Uterus (tissue), 4 donors: ENCODE results near the gene LRRC57. TPM values are rescaled to one million over a fixed set of nuclear protein-coding genes. Genes with fewer than 3 reads are reported as not detected.

Experiments used
- DNase-seq, 2 donors: peaks; one replicate each; pipeline ENCODE4 v3.0.0-alpha.2; 2019 to 2020
- H3K27ac ChIP-seq, 2 donors: fragments of 200-600 bp; sonication (generic); 1 replicate in 1 of 2; 2 replicates in 1 of 2; pipeline ENCODE4 v1.5.1; 2016 to 2018
- H3K27me3 ChIP-seq, 2 donors: fragments of 200-600 bp; sonication (generic); one replicate each; pipeline ENCODE4 v1.5.1; 2018 to 2019; ENCODE audit warnings: control low read depth in 1 of 2
- H3K36me3 ChIP-seq, 2 donors: fragments of 200-600 bp; sonication (generic); one replicate each; pipeline ENCODE4 v1.5.1; 2019; ENCODE audit warnings: control low read depth in 1 of 2
- H3K4me1 ChIP-seq, 2 donors: fragments of 200-600 bp; sonication (generic); one replicate each; pipeline ENCODE4 v1.5.1; 2018 to 2019; ENCODE audit warnings: control low read depth in 1 of 2
- H3K4me3 ChIP-seq, 2 donors: fragments of 200-600 bp; sonication (generic); 1 replicate in 1 of 2; 2 replicates in 1 of 2; pipeline ENCODE4 v1.5.1; 2018 to 2019; ENCODE audit warnings: mild to moderate bottlenecking in 1 of 2
- H3K9me3 ChIP-seq, 2 donors: fragments of 200-600 bp; sonication (generic); one replicate each; pipeline ENCODE4 v1.5.1; 2019; ENCODE audit warnings: control low read depth in 1 of 2
- CTCF ChIP-seq, 4 experiments: fragments of 200-600 bp in 2 of 4; fragments of 450-650 bp in 2 of 4; sonication (generic) in 2 of 4; IDR thresholded peaks; one replicate each; pipeline ENCODE4 v1.5.1; 2016 to 2019; ENCODE audit warnings: antibody characterized with exemption in 4 of 4, mild to moderate bottlenecking in 2 of 4, moderate library complexity in 1 of 4
- POLR2A ChIP-seq, 2 donors: fragments of 450-650 bp; IDR thresholded peaks; one replicate each; pipeline ENCODE4 v1.6.1; 2016; ENCODE audit warnings: antibody characterized with exemption in 2 of 2, mild to moderate bottlenecking in 1 of 2, moderate library complexity in 1 of 2
- intact Hi-C: fragments of 100-400 bp; cut with DNase I; formaldehyde crosslinking; loops from one replicate; pipeline ENCODE4 v1.15.1; 2023; ENCODE audit warnings: low total_unique reads
- total RNA-seq, 4 donors: library from RNA; depleted of rRNA in 3 of 4; stranded (reverse); fragments of >200 nt in 3 of 4; gene quantifications; one replicate each; pipeline versions ENCODE4 v1.1.0 to v1.2.4, GENCODE V29; 2014 to 2023
- donor health status: DM: yes; HTN: yes; CAD: no.

The LRRC57 gene
- total RNA-seq, 4 donors from 2014 or later = 8.7 to 27.1 (median 21.9) TPM

DNA sequence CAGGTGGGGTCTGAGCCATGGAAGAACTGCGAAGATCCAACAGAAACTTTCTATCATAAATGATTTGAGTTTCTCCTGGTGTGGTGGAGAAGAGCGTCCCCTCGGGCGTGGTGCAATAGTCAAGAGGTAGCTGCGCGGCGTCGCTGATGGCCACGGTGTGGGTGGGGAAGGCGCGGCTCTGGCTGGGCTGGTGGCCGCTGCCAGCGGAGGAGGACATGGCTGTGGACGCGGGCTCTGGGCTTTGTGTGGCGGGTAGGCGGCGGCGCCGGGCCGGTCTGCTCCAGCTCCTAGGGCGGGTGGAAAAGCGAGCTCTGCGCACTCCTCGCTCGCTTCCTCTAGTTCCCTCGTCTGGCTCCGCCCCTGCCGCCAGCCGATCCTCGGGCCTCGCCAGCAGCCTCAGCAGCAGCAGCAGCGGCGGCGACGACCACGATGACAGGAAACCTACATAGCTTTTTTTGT is 32.7 kb upstream of the LRRC57 start:
- DNase-seq = peak; percentile 81 to 85
- intact Hi-C loops = no loop called here

GRCh38 chr15:42578984-42579537 is 30.5 kb upstream of the LRRC57 start:
- intact Hi-C loops = no loop called here
- Histone ChIP-seq H3K36me3 (no peaks in the 10 kb centered on the region), H3K4me1 (peaks cover 14 to 20% of the 10 kb centered on the region in 2 donors), H3K27me3 (no peaks in the 10 kb centered on the region), H3K27ac (no peak overlapping the region), H3K9me3 (no peaks in the 10 kb centered on the region), H3K4me3 (no peak overlapping the region)
- TF ChIP-seq POLR2A (IDR thresholded peaks at IDR 0.05) (no peak), CTCF (IDR thresholded peaks at IDR 0.05) (no peak)
- DNase-seq = no peak

More for the DNA sequence above, 32.7 kb upstream of the LRRC57 start:
- no peaks in the 10 kb centered on the region for H3K27me3 ChIP-seq
- no peaks in the 10 kb centered on the region for H3K36me3 ChIP-seq
- no peaks in the 10 kb centered on the region for H3K9me3 ChIP-seq
- peak in 1 of 4 experiments; percentile 4 for TF ChIP-seq CTCF (IDR thresholded peaks at IDR 0.05)
- peak; percentile 36 to 58 for TF ChIP-seq POLR2A (IDR thresholded peaks at IDR 0.05)
- H3K27ac ChIP-seq = peak overlapping the region; percentile 77 to 83
- peaks cover 14 to 29% of the 10 kb centered on the region in 2 donors for H3K4me1 ChIP-seq
- H3K4me3 ChIP-seq = peak overlapping the region; percentile 32 to 51

DNA sequence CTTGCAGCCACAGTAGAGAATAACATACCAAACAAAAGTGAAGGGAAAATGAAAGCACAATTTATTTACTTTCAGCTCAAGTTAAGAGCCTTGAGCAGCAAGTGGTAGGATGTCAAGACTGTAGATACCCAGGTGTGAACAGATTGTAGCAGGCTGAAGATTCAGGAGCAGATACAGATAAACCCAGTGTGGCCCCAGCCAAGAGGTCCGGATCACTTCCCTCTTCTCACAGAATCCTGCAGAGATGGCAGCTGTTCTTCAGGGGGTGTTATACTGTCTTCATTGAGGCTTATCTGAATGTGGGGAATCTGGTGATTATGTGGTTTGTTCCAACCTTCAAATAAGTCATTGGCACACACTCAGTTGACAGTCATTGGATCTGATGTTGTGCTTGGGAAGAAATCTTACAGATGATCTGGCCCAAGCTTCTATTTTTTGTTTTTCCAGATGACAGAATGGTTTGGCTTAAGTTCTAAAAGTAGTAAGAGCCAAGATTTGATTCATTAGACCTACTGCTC is 29.0 kb upstream of the LRRC57 start:
- intact Hi-C loops = no loop called here
- Histone ChIP-seq H3K4me1 (peaks cover 0 to 14% of the 10 kb centered on the region in 2 donors), H3K27me3 (no peaks in the 10 kb centered on the region), H3K4me3 (peak overlapping the region in 1 of 2 donors; percentile 1), H3K27ac (peak overlapping the region; percentile 95 to 98), H3K9me3 (no peaks in the 10 kb centered on the region), H3K36me3 (no peaks in the 10 kb centered on the region)
- TF ChIP-seq CTCF (IDR thresholded peaks at IDR 0.05) = no peak
- TF ChIP-seq POLR2A (IDR thresholded peaks at IDR 0.05) = no peak
- DNase-seq = no peak

- H3K27me3 ChIP-seq = no peaks in the 10 kb centered on the region
- no peak for TF ChIP-seq CTCF (IDR thresholded peaks at IDR 0.05)
- no peak for TF ChIP-seq POLR2A (IDR thresholded peaks at IDR 0.05)
- intact Hi-C loops = no loop called here
- no peak for DNase-seq
- no peaks in the 10 kb centered on the region for H3K9me3 ChIP-seq
- peaks cover 0 to 7% of the 10 kb centered on the region in 2 donors for H3K4me1 ChIP-seq
- H3K4me3 ChIP-seq = peak overlapping the region in 1 of 2 donors; percentile 76
- no peaks in the 10 kb centered on the region for H3K36me3 ChIP-seq
- H3K27ac ChIP-seq = peak overlapping the region; percentile 95 to 98
Measured at GRCh38 chr15:42576776-42577175, 28.2 kb upstream of the LRRC57 start.

- TF ChIP-seq POLR2A (IDR thresholded peaks at IDR 0.05) = no peak
- TF ChIP-seq CTCF (IDR thresholded peaks at IDR 0.05) = no peak
- intact Hi-C loops = no loop called here
- no peaks in the 10 kb centered on the region for H3K27me3 ChIP-seq
- H3K36me3 ChIP-seq = no peaks in the 10 kb centered on the region
- peak overlapping the region; percentile 95 to 98 for H3K27ac ChIP-seq
- H3K9me3 ChIP-seq = no peaks in the 10 kb centered on the region
- H3K4me1 ChIP-seq = peaks cover 0 to 6% of the 10 kb centered on the region in 2 donors
- DNase-seq = no peak
- peak overlapping the region; percentile 76 to 100 for H3K4me3 ChIP-seq
Measured at GRCh38 chr15:42576040-42576594, 27.5 kb upstream of the LRRC57 start.
